ENCODE measurements around the gene CCL14.
A peak's percentile ranks its signal among the peaks of the same experiment; 100 is the strongest.

CCL14 gene

DNA sequence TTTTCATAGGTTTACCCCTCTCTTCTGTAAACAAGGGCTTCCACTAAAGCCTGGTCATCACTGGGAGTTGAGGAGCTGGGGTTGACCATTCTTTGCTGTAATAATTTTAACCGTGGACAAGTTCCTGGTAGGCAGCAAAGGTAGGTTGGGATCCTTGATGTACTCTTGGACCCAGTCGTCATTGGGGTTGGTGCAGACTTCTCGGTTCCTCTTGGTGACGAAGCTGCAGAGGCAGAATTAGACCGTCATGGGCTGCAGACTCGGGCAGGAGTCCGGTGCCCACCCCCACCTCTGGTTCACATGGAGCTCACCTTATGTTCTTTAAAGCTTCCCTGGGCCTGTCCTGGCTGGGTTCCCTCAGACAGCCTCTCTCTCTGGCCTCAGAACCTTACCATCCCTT lies 9.0 kb downstream of the CCL14 start:
- TF ChIP-seq, protein P1, sequence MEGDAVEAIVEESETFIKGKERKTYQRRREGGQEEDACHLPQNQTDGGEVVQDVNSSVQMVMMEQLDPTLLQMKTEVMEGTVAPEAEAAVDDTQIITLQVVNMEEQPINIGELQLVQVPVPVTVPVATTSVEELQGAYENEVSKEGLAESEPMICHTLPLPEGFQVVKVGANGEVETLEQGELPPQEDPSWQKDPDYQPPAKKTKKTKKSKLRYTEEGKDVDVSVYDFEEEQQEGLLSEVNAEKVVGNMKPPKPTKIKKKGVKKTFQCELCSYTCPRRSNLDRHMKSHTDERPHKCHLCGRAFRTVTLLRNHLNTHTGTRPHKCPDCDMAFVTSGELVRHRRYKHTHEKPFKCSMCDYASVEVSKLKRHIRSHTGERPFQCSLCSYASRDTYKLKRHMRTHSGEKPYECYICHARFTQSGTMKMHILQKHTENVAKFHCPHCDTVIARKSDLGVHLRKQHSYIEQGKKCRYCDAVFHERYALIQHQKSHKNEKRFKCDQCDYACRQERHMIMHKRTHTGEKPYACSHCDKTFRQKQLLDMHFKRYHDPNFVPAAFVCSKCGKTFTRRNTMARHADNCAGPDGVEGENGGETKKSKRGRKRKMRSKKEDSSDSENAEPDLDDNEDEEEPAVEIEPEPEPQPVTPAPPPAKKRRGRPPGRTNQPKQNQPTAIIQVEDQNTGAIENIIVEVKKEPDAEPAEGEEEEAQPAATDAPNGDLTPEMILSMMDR (IDR thresholded peaks at IDR 0.05; ENCODE audit: insufficient read depth, missing control alignments), result no peak
- no peak for FAIRE-seq
- DNase-seq (ENCODE audit: insufficient read length, low spot score), result no peak

DNA sequence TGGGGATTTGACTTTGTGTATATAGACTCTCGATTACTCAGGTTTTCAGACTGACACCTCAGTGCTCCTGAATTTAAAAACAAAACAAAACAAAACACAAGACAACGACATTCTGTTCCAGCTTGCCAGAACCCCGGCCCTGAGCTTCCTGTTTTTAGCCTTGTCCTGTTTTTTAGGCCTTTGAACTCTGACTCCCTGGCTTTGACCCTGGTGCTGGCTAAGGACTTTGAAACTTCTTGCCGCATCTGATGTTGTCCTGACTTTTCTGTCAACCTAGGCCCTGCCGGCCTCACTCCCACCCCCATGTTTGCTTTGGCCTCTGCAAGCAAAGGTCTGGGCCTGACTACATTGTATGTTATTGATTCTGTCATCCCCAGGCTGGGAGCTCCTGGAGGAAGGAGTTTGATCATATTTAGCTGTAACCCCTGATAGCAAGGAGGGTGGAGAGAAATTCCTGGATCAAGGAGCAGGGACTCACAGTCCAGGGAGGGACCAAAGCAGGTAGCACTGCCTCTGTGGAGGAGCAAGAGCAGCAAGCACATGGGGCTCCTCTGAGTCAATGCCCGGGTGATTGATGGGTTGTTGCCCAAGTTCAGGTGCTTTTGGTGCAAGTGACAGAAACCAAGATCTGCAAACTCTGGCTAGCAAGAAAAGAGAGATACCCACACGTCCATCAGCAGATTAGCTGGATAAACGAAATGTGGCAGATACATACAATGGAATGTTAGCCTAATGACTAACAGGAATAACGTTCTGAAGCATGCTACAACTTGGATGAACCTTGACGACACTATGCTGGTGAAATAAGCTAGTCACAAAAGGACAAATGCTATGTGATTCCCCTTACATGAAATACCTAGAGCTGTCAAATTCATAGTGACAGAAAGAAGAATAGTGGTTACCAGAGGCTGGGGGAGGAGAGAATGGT lies 12.9 kb downstream of the CCL14 start:
- DNase-seq (ENCODE audit: insufficient read length, low spot score), result no peak
- FAIRE-seq, result no peak

DNA sequence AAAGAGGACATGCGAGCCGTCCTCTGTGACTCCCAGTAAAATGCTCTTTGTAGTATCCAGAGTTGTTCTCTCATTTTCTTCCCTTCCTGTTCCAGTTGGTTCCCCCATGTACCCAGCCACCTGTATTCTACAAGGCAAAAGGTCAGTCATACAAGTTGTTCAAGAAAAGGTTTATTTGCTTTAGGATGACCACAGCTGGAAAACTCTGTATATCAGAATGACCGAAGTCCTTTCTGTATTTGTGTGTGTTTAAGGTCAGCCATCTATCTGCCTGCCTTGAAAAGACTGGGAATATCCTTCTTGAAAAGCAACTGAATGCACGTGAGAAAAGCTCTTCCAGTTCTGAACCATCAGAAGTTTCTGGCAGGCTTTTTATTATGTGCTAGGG lies 13.6 kb downstream of the CCL14 start:
- FAIRE-seq (no peak), DNase-seq (ENCODE audit: insufficient read length, low spot score) (no peak)
- TF ChIP-seq, protein P1 (IDR thresholded peaks at IDR 0.05; ENCODE audit: insufficient read depth, missing control alignments), result no peak

More for the DNA sequence above, 12.9 kb downstream of the CCL14 start:
- TF ChIP-seq, protein P1 (IDR thresholded peaks at IDR 0.05; ENCODE audit: insufficient read depth, missing control alignments), result no peak

DNA sequence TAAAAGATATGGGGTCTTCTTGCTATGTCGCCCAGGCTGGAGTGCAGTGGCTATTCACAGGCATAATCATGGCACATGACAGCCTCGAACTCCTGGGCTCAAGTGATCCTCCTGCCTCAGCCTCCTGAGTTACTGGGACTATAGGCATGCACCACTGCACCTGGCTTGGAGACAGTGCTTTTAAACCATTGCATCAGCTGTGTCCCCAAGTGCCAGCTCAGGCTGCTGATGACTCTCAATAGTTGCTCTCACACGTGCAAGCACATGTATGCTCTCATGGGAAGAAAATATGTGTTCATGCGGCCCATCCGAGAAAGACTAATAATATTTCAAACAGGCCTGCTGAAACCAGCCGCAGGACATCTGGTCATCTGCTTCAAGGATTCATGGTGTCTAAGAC lies 14.0 kb downstream of the CCL14 start:
- FAIRE-seq (no peak), DNase-seq (ENCODE audit: insufficient read length, low spot score) (no peak)
- TF ChIP-seq, protein P1 (IDR thresholded peaks at IDR 0.05; ENCODE audit: insufficient read depth, missing control alignments), result no peak

DNA sequence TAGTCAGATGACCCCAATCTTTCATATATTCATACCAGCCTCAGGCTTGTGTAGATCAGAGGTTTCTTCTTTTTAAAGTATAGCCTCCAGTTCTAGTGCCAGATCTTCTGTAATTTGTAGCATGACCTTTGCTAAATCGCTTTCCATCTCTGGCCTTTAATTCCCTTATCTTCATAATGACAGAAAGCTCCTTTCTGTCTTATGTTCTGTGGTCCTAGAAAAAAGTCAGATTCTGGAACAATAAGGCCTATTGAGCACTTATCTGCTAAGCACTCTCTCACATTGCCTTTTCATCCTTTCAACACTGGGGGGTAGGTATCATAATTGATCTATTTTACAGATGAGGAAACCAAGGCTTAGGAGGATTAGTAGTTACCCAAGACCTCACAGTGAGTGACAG lies 14.5 kb downstream of the CCL14 start:
- no peak for DNase-seq (ENCODE audit: insufficient read length, low spot score)
- FAIRE-seq, result no peak
- TF ChIP-seq, protein P1 (IDR thresholded peaks at IDR 0.05; ENCODE audit: insufficient read depth, missing control alignments), result no peak

DNA sequence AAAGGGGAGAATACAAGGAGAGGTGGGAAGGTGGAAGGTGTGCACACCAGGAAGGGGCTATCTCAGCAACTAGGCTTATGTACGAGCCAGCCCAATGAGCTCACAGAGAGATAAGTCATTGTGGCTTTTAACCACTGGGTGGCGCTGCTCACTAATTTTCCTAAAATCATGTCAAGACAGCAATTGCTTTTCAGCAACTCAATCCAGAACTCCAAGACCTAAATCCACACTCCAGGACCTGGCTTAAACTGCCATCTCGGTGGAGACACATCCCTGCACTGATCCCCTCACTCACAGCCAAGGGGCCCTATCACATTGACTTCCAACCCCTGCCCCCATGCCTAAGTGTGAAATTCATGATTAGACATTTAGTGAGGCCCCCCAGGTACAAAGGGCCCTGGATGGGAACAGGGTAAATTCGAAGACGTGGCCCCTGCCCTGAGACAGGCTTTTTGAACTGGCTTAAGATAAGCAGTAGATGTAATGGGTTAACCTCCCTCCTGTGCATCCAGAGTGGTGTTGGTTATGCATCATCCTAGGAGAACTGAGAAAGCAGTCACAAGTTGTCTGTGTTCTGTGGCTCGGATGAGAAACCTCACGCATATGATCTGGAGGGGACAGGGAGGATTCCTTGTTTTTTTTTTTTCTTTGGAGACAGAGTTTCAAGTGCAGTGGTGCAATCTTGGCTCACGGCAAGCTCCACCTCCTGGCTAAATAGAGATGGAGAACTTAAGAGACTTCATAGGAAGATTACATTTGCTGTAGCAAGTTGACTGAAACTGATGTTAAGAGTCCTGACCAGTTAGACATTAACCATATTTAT lies 16.8 kb downstream of the CCL14 start:
- FAIRE-seq, result no peak
- TF ChIP-seq, protein P1 (IDR thresholded peaks at IDR 0.05; ENCODE audit: insufficient read depth, missing control alignments), result peak; percentile 96
- DNase-seq (ENCODE audit: insufficient read length, low spot score), result no peak

Data from D721Med (cell line).